Measurements from ENCODE around the gene HMX1.

The HMX1 gene

GRCh38 chr4:8910100-8910821 lies 38.6 kb upstream of the HMX1 start:
- DNase-seq (ENCODE audit: low spot score): peak; percentile 54

DNA sequence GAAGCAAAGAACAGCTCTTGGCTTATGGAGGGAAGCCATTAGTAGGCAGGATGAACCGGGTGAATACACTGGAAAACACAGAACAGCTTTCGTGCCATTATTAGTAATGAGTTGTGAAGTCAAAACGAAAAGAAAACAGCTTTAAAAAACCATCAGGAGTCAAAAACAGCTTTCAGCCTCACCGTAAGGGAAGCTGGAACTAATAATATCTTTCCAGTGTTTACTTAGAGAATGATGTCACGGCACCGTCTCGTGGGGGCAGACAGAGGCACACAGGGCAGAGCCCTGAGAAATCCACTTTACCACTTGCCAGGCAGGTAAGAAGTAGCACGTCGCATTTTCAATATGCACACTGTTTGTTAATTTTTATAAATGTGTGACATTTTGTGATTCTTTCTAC lies 37.9 kb upstream of the HMX1 start:
- no peak for DNase-seq (ENCODE audit: low spot score)

DNA sequence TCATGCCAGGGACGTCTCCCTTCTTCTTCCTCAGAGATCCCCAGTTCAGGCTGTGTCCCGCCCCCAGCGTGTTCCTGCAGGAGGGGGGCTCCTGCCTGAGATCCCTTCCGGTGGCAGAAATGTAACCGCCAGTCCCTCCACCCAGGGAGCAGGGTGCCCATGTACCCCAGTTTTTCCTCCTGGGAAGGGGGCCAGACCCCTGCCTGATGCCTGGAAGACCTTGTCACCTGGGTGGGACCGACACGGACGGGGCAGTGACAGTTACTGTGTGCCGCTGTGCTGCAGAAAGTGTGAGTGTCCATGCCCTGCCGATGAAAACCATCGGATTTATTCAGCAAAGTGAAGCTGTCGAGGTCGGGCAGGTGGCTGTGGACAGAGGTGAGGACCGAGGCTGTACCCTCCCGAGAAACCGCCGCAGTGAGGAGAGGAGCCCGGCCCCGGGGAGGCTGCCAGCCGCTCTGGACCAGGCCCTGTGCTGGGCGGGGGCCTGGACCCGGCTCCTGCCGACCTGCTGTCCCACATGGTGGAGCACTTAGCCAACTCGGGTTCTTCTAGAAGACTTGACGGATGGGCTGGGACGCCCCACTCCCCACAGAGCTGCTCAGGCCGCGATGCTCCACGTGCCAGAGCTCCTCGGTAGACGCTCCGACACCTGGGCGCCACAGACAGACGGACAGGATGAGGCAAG lies 36.7 kb upstream of the HMX1 start:
- DNase-seq (ENCODE audit: low spot score): peak; percentile 41

- peak; percentile 62 for DNase-seq (ENCODE audit: low spot score)
Observed at GRCh38 chr4:8907596-8908205, 36.1 kb upstream of the HMX1 start.

- peak; percentile 58 for DNase-seq (ENCODE audit: low spot score)
Observed at GRCh38 chr4:8906991-8907595, 35.5 kb upstream of the HMX1 start.

DNA sequence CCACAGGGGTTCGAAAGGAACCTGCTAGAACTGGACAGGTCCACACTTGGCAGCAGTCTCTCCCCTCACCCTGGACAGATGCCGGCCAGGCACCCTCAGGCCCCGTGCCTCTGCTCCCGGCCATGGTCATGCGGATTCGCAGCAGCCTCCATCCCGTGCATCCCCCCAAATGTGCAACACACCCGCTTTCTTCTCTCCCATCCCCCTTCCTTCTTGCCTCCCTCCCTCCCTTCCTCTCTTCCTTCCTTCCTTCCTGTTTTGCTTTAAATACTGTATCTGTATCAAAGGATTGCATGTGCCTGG lies 35.0 kb upstream of the HMX1 start:
- DNase-seq (ENCODE audit: low spot score): peak; percentile 55

DNA sequence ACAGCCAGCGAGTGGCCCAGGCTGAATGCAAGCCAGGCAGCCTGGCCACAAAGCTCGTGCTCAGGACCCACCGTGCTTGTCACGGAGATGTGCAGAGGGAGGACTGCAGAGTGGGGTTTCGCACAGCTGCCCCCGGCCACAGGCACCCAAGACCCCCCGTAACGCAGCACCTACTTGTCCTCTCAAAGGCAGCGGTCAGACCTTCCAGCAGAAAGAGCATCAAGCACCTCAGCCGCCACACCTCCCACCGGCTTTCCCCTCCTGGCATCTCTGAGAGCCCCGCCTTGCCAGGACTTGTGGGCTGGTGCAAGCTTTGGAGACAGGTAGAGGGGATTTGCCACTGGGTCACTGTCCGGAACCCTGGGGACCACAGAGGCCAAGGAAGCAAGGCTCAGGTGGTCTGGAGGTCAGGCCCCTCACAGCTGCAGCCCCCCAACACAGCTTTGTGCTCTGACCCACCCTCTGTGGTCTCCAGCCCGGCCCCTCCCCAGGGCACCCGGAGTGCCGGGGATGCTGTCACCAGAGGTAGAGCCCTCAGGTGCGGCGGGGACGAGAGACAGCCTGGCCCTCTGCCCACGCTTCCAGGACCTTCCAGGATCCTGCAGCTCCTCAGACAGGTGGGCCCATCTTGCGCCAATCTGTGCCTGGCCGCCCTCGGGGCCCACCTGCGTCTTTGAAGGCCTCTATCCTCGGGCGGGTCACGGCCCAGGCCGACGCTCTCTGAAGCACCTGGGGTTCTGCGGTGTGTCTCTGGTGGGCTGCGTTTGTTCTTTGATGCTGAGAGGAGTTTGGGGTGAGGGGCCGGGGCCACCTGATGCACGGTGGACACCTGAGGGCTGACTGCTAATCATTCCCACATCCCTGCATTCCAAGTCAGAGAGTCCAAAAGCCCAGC lies 34.4 kb upstream of the HMX1 start:
- DNase-seq (ENCODE audit: low spot score): peak; percentile 37

- DNase-seq (ENCODE audit: low spot score): peak; percentile 64
Observed at GRCh38 chr4:8905226-8905772, 33.7 kb upstream of the HMX1 start.

DNA sequence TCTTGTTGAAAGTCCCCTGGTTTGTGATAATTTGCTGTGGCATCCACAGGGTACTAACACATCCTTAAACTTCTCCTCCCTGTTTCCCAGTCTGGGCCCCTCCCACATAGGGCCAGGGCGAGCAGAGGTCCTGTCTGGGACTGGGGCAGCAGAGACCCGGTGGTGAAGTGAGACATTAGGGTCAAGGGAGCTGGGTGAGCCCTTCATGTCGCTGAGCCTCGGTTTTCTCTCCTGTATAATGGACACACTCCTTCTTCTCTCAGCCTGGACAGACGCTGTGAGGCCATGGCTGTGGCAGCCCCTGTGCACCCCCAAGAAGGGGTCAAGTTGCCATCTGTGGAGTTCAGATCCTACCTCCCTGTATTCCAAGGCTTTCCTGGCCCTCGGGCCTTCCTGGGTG lies 33.0 kb upstream of the HMX1 start:
- peak; percentile 30 for DNase-seq (ENCODE audit: low spot score)

DNA sequence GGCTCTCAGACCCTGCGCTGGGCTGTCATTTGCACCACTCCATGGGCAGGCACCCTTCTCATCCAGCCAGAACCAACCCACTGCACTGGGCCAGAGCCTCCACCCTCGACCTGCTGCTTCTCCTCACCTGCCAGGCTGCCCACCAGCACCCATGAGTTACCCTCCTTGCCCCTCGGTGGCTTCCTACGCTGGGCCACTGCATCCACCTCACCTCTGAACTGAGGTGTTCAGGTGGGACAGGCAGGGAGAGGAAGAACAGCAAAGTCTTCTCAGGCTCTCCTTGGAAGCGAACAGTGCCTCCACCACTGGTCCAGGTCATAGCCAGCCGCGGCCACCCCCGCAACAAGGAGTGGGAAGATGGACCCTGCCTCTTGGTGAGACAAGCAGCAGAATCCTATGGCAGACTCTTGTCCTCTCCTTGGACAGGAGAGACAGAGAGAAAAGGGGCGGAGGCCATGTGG lies 32.4 kb upstream of the HMX1 start:
- DNase-seq (ENCODE audit: low spot score): peak; percentile 53

DNA sequence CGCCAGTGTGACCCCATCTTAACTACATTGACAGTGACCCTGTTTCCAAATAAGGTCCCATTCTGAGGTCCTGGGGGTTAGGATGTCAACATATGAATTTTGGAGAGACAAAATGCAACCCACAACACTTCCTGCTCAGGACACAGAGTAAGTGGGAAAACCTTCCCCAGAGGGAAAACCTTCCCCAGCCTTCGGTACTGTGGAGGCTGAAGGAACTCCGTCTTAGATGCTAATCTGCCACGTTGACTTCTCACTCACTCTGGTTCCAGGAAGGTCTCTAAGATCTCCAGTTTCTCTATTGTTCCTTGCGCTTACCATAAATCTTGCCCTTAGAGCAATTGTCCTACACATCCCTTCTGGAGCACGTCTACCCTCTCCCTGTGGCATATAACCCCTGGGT lies 29.7 kb upstream of the HMX1 start:
- no peak for DNase-seq (ENCODE audit: low spot score)

GRCh38 chr4:8900588-8900987 lies 28.9 kb upstream of the HMX1 start:
- no peak for DNase-seq (ENCODE audit: low spot score)

- no peak for DNase-seq (ENCODE audit: low spot score)
Observed at GRCh38 chr4:8898419-8898818, 26.8 kb upstream of the HMX1 start.

DNA sequence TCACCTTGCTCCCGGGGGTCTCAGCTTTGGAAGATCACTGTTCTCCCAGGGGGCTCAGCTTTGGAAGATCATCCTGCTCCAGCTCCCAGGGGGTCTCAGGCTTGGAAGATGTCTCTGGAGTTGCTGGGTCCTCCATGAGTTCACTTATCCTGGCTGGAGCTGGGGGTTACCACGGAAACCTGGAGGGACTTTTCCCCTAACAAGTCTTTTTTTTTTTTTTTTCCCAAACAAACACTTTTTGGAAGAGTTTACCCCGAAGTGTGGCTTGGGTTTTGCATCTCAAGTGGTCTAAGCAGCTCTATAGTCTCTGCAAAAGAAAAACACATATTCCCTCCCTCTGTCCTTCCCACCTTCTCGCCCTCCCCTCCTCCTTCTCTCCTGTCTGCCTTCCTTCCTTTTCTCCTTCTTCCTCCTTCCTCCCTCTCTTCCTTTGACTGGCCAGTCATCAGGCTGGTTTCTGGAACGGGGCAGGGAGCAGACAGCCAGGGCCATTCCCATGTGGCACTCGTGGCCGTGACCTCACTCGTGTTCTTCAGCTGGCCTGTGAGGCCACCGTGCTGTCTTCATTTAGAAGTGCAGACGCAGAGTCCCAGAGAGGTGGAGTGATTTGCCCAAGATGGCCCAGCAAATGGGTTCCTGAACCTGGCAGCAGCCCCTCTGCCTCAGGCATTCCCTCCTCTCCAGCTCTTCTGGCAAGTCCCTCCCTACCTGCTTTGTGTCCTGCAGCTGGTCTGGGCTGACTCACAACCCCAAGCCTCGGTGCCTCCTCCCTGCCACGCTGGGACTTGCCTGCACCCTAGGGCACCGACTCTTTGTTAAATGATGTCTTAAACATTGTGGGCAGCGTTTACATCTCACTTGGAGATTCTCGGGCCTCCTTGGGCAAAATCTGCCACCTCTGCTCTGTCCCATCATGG lies 25.9 kb upstream of the HMX1 start:
- no peak for DNase-seq (ENCODE audit: low spot score)

DNA sequence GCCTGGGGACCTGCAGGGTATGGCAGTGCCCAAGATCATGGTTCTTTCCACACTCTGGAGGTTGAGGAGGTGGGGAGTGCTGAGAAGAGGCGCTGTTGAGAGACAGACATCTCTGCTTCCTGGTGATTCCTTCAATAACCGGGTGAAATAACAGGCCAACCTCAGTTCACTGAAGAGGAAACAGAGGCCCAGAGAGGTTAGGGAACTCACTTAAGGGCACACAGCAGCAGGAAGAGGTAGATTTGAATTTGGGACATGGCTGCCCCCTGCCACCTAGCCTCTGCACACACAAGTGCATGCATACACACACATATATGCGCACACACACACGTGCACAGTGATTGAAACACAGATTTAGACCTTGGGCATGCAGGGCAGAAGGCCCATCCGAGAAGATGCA lies 24.9 kb upstream of the HMX1 start:
- DNase-seq (ENCODE audit: low spot score): no peak

DNA sequence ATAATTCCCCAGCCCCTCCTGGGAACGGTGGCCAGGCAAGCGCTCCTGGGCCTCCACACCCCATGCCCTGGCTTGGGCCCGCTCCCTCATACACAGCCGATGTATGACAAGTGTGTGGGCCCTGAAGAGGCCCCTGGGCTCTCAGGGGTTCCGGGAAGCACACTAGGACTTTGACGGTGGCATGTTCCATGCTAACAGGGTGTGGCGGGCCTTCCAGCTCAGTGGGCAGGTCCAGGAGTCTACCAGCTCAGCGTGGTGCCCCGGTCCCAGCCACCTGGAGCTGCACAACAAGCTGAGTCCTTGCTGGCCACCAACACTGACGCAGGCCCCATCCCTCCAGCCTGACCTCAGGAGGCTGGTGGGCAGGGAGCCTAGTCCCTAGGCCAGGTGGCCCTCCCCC lies 24.4 kb upstream of the HMX1 start:
- no peak for DNase-seq (ENCODE audit: low spot score)

GRCh38 chr4:8895295-8895694 lies 23.7 kb upstream of the HMX1 start:
- DNase-seq (ENCODE audit: low spot score): no peak

DNA sequence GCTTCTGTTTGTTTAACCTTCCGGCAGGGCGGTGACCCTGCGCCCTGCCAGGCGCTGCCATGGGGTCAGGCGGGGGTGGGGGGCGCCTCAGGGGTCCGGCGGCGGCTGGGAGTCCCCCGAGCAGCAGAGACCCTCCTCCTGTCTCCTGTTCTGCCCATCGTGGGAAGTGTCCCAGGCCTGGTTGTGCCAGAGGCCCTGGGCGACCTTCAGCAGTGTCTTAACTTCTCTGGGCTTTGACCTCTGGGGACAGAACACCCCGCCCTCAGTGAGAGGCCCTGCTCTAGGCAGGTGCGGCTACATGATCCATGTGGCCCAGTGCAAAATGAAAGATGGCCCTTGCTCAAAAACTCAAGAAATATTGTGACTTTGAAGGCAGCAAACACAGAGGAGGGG lies 22.8 kb upstream of the HMX1 start:
- DNase-seq (ENCODE audit: low spot score): no peak

DNA sequence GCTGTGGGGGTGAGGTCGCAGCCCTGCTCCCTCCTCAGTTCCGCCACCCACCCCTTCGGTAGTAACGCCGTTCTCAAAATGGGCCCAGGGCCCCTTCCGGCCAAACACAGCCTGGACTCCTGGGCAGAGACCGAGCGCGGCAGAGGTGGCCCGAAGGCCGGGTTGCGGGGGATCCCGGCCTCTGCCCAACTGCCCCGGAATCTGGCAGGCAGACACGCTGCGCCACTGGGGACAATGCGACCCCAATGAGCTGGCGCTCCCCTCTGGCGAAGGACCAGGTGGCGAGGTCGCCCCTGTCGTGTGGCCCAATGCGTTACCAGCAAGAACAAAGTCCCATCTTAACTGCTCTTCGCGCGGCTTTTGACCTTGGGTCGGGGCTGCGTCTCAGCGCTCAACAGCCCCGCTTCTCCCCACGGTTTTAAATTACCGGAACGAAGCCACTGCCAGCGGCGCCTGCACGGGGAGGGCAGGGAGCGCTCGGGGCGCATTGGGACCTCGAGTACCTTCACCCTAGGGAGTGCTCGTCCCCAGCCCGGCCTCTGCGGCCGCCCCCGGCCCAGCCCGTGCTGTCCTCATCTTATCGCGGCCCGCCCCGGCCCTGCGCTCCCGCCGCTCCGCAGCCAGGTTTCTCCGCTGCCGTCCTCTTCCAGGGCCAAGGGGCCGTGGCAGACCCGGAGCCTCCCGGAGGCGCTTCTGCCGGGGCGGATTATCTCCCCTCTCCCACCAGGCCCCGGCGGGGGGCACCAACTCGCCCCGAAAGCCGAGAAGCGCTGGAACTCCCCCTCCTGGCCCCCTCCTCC lies 22.2 kb upstream of the HMX1 start:
- no peak for DNase-seq (ENCODE audit: low spot score)

- no peak for DNase-seq (ENCODE audit: low spot score)
Observed at GRCh38 chr4:8893227-8893623, 21.6 kb upstream of the HMX1 start.

Data from left forelimb (tissue), 1 donor.